ENCODE results near the gene PHGDH.

Gene PHGDH

GRCh38 chr1:119731060-119731459 is 19.3 kb downstream of the PHGDH start:
- Histone ChIP-seq H3K4me3 (ENCODE audit: low read depth, low read length) (no peak overlapping the region), H3K36me3 (peaks cover 78% of the 10 kb centered on the region), H3K4me1 (no peaks in the 10 kb centered on the region), H3K27me3 (no peaks in the 10 kb centered on the region), H3K9me3 (no peaks in the 10 kb centered on the region)
- no peak for DNase-seq
- no peak for TF ChIP-seq CTCF (IDR thresholded peaks at IDR 0.05; ENCODE audit: low read depth, low read length)

- Histone ChIP-seq H3K36me3 (peaks cover 78% of the 10 kb centered on the region), H3K4me3 (ENCODE audit: low read depth, low read length) (no peak overlapping the region), H3K9me3 (no peaks in the 10 kb centered on the region), H3K27me3 (no peaks in the 10 kb centered on the region), H3K4me1 (no peaks in the 10 kb centered on the region)
- TF ChIP-seq CTCF (IDR thresholded peaks at IDR 0.05; ENCODE audit: low read depth, low read length) = no peak
- no peak for DNase-seq
Observed at GRCh38 chr1:119731741-119732430, 20.2 kb downstream of the PHGDH start.

- no peak for TF ChIP-seq CTCF (IDR thresholded peaks at IDR 0.05; ENCODE audit: low read depth, low read length)
- DNase-seq = no peak
- H3K4me3 ChIP-seq (ENCODE audit: low read depth, low read length) = no peak overlapping the region
- no peaks in the 10 kb centered on the region for H3K27me3 ChIP-seq
- no peaks in the 10 kb centered on the region for H3K9me3 ChIP-seq
- H3K4me1 ChIP-seq = no peaks in the 10 kb centered on the region
- H3K36me3 ChIP-seq = peaks cover 78% of the 10 kb centered on the region
Observed at GRCh38 chr1:119732465-119733168, 20.9 kb downstream of the PHGDH start.

- no peaks in the 10 kb centered on the region for H3K4me1 ChIP-seq
- no peaks in the 10 kb centered on the region for H3K27me3 ChIP-seq
- no peaks in the 10 kb centered on the region for H3K9me3 ChIP-seq
- H3K36me3 ChIP-seq = peaks cover 74% of the 10 kb centered on the region
- no peak overlapping the region for H3K4me3 ChIP-seq (ENCODE audit: low read depth, low read length)
- DNase-seq = no peak
- TF ChIP-seq CTCF (IDR thresholded peaks at IDR 0.05; ENCODE audit: low read depth, low read length) = no peak
Observed at GRCh38 chr1:119733754-119734153, 22.0 kb downstream of the PHGDH start.

- DNase-seq = no peak
- Histone ChIP-seq H3K36me3 (peaks cover 74% of the 10 kb centered on the region), H3K27me3 (no peaks in the 10 kb centered on the region), H3K9me3 (no peaks in the 10 kb centered on the region), H3K4me3 (ENCODE audit: low read depth, low read length) (no peak overlapping the region), H3K4me1 (no peaks in the 10 kb centered on the region)
- no peak for TF ChIP-seq CTCF (IDR thresholded peaks at IDR 0.05; ENCODE audit: low read depth, low read length)
Observed at GRCh38 chr1:119735217-119735616, 23.5 kb downstream of the PHGDH start.

- no peak for TF ChIP-seq CTCF (IDR thresholded peaks at IDR 0.05; ENCODE audit: low read depth, low read length)
- H3K9me3 ChIP-seq = no peaks in the 10 kb centered on the region
- no peaks in the 10 kb centered on the region for H3K27me3 ChIP-seq
- H3K4me3 ChIP-seq (ENCODE audit: low read depth, low read length) = no peak overlapping the region
- no peak for DNase-seq
- H3K36me3 ChIP-seq = peaks cover 73% of the 10 kb centered on the region
- H3K4me1 ChIP-seq = no peaks in the 10 kb centered on the region
Observed at GRCh38 chr1:119736649-119737039, 24.9 kb downstream of the PHGDH start.

Data from BE2C (cell line).